ENCODE measurements around the gene MFSD11.
"Not testable (repeated sequence)": the region's sequence is repeated elsewhere in the genome, so short reads cannot be mapped to it uniquely, and the experiment has no call there.

Gene MFSD11

GRCh38 chr17:76735586-76736348 is 2.2 kb upstream of the MFSD11 start:
- H3K4me3 ChIP-seq (ENCODE audit: low read length), result peak overlapping the region; percentile 99
- H3K27ac ChIP-seq (ENCODE audit: low read depth, low read length), result peak overlapping the region; percentile 99
- peak overlapping the region; percentile 95 for H3K9ac ChIP-seq (ENCODE audit: low read length)
- no peaks in the 10 kb centered on the region for H3K27me3 ChIP-seq (ENCODE audit: control insufficient read depth, insufficient read depth, low read length)
- H3K4me1 ChIP-seq (ENCODE audit: control insufficient read depth, insufficient read depth, low read length), result peaks cover 54% of the 10 kb centered on the region
- peaks cover 25% of the 10 kb centered on the region for H3K36me3 ChIP-seq (ENCODE audit: control insufficient read depth, insufficient read depth, low read length)

- Histone ChIP-seq H3K4me1 (ENCODE audit: control insufficient read depth, insufficient read depth, low read length) (peaks cover 54% of the 10 kb centered on the region), H3K4me3 (ENCODE audit: low read length) (peak overlapping the region; percentile 99), H3K9ac (ENCODE audit: low read length) (peak overlapping the region; percentile 99), H3K27me3 (ENCODE audit: control insufficient read depth, insufficient read depth, low read length) (no peaks in the 10 kb centered on the region), H3K36me3 (ENCODE audit: control insufficient read depth, insufficient read depth, low read length) (peaks cover 25% of the 10 kb centered on the region), H3K27ac (ENCODE audit: low read depth, low read length) (peak overlapping the region; percentile 99)
Observed at GRCh38 chr17:76736349-76737081, 1.4 kb upstream of the MFSD11 start.

GRCh38 chr17:76737082-76737675 is 740 bp upstream of the MFSD11 start, which contains the start of gene SRSF2:
Gene SRSF2 (minus strand): TSS chr17:76737331. CDS start chr17:76737160, 171 bp downstream.
- peak within 1 kb of the TSS; percentile 99 for H3K27ac ChIP-seq (ENCODE audit: low read depth, low read length)
- H3K36me3 ChIP-seq (ENCODE audit: control insufficient read depth, insufficient read depth, low read length), result peaks cover 24% of the 10 kb centered on the region
- H3K4me1 ChIP-seq (ENCODE audit: control insufficient read depth, insufficient read depth, low read length), result peaks cover 51% of the 10 kb centered on the region
- no peaks in the 10 kb centered on the region for H3K27me3 ChIP-seq (ENCODE audit: control insufficient read depth, insufficient read depth, low read length)
- H3K9ac ChIP-seq (ENCODE audit: low read length), result peak within 1 kb of the TSS; percentile 99
- peak within 1 kb of the TSS; percentile 99 for H3K4me3 ChIP-seq (ENCODE audit: low read length)

GRCh38 chr17:76738468-76738850 is 540 bp downstream of the MFSD11 start:
- no peaks in the 10 kb centered on the region for H3K27me3 ChIP-seq (ENCODE audit: control insufficient read depth, insufficient read depth, low read length)
- peak overlapping the region; percentile 98 for H3K27ac ChIP-seq (ENCODE audit: low read depth, low read length)
- H3K9ac ChIP-seq (ENCODE audit: low read length), result peak overlapping the region; percentile 94
- H3K4me3 ChIP-seq (ENCODE audit: low read length), result peak overlapping the region; percentile 96
- peaks cover 18% of the 10 kb centered on the region for H3K36me3 ChIP-seq (ENCODE audit: control insufficient read depth, insufficient read depth, low read length)
- H3K4me1 ChIP-seq (ENCODE audit: control insufficient read depth, insufficient read depth, low read length), result peaks cover 48% of the 10 kb centered on the region

GRCh38 chr17:76739568-76740115 is 1.7 kb downstream of the MFSD11 start:
- H3K27ac ChIP-seq (ENCODE audit: low read depth, low read length), result peak overlapping the region; percentile 52
- peaks cover 40% of the 10 kb centered on the region for H3K4me1 ChIP-seq (ENCODE audit: control insufficient read depth, insufficient read depth, low read length)

GRCh38 chr17:76740329-76741118 is 2.6 kb downstream of the MFSD11 start:
- Histone ChIP-seq H3K27ac (ENCODE audit: low read depth, low read length) (peak overlapping the region; percentile 52), H3K9ac (ENCODE audit: low read length) (no peak overlapping the region), H3K4me3 (ENCODE audit: low read length) (no peak overlapping the region), H3K4me1 (ENCODE audit: control insufficient read depth, insufficient read depth, low read length) (peaks cover 31% of the 10 kb centered on the region), H3K27me3 (ENCODE audit: control insufficient read depth, insufficient read depth, low read length) (no peaks in the 10 kb centered on the region), H3K36me3 (ENCODE audit: control insufficient read depth, insufficient read depth, low read length) (peaks cover 22% of the 10 kb centered on the region)

More at GRCh38 chr17:76739568-76740115, 1.7 kb downstream of the MFSD11 start:
- H3K36me3 ChIP-seq (ENCODE audit: control insufficient read depth, insufficient read depth, low read length), result peaks cover 16% of the 10 kb centered on the region
- not testable (repeated sequence) for H3K4me3 ChIP-seq (ENCODE audit: low read length); H3K9ac ChIP-seq (ENCODE audit: low read length); H3K27me3 ChIP-seq (ENCODE audit: control insufficient read depth, insufficient read depth, low read length)

- Histone ChIP-seq H3K27me3 (ENCODE audit: control insufficient read depth, insufficient read depth, low read length) (no peaks in the 10 kb centered on the region), H3K4me1 (ENCODE audit: control insufficient read depth, insufficient read depth, low read length) (peaks cover 26% of the 10 kb centered on the region), H3K27ac (ENCODE audit: low read depth, low read length) (no peak overlapping the region), H3K9ac (ENCODE audit: low read length) (no peak overlapping the region), H3K36me3 (ENCODE audit: control insufficient read depth, insufficient read depth, low read length) (peaks cover 23% of the 10 kb centered on the region), H3K4me3 (ENCODE audit: low read length) (no peak overlapping the region)
Observed at GRCh38 chr17:76742958-76743357, 5.0 kb downstream of the MFSD11 start.

- H3K9ac ChIP-seq (ENCODE audit: low read length), result no peak overlapping the region
- peaks cover 9% of the 10 kb centered on the region for H3K4me1 ChIP-seq (ENCODE audit: control insufficient read depth, insufficient read depth, low read length)
- H3K27ac ChIP-seq (ENCODE audit: low read depth, low read length), result no peak overlapping the region
- H3K36me3 ChIP-seq (ENCODE audit: control insufficient read depth, insufficient read depth, low read length), result peaks cover 23% of the 10 kb centered on the region
- H3K27me3 ChIP-seq (ENCODE audit: control insufficient read depth, insufficient read depth, low read length), result no peaks in the 10 kb centered on the region
- H3K4me3 ChIP-seq (ENCODE audit: low read length), result no peak overlapping the region
Observed at GRCh38 chr17:76744747-76745146, 6.8 kb downstream of the MFSD11 start.

- not testable (repeated sequence) for H3K27ac ChIP-seq (ENCODE audit: low read depth, low read length); H3K4me3 ChIP-seq (ENCODE audit: low read length); H3K4me1 ChIP-seq (ENCODE audit: control insufficient read depth, insufficient read depth, low read length); H3K27me3 ChIP-seq (ENCODE audit: control insufficient read depth, insufficient read depth, low read length); H3K9ac ChIP-seq (ENCODE audit: low read length)
- peaks cover 23% of the 10 kb centered on the region for H3K36me3 ChIP-seq (ENCODE audit: control insufficient read depth, insufficient read depth, low read length)
Observed at GRCh38 chr17:76745785-76746184, 7.9 kb downstream of the MFSD11 start.

- H3K27ac ChIP-seq (ENCODE audit: low read depth, low read length), result no peak overlapping the region
- H3K36me3 ChIP-seq (ENCODE audit: control insufficient read depth, insufficient read depth, low read length), result peaks cover 17% of the 10 kb centered on the region
Observed at GRCh38 chr17:76747716-76748363, 9.9 kb downstream of the MFSD11 start.

GRCh38 chr17:76748657-76749056 is 10.7 kb downstream of the MFSD11 start:
- Histone ChIP-seq H3K27ac (ENCODE audit: low read depth, low read length) (no peak overlapping the region), H3K27me3 (ENCODE audit: control insufficient read depth, insufficient read depth, low read length) (no peaks in the 10 kb centered on the region), H3K9ac (ENCODE audit: low read length) (no peak overlapping the region), H3K36me3 (ENCODE audit: control insufficient read depth, insufficient read depth, low read length) (peaks cover 17% of the 10 kb centered on the region), H3K4me1 (ENCODE audit: control insufficient read depth, insufficient read depth, low read length) (no peaks in the 10 kb centered on the region), H3K4me3 (ENCODE audit: low read length) (no peak overlapping the region)

More at GRCh38 chr17:76747716-76748363, 9.9 kb downstream of the MFSD11 start:
- no peaks in the 10 kb centered on the region for H3K4me1 ChIP-seq (ENCODE audit: control insufficient read depth, insufficient read depth, low read length)
- no peaks in the 10 kb centered on the region for H3K27me3 ChIP-seq (ENCODE audit: control insufficient read depth, insufficient read depth, low read length)
- no peak overlapping the region for H3K4me3 ChIP-seq (ENCODE audit: low read length)
- H3K9ac ChIP-seq (ENCODE audit: low read length), result no peak overlapping the region
